GM19023 (cell line): Measurements from ENCODE around the gene PABPN1L.
"Not testable (repeated sequence)": the region's sequence is repeated elsewhere in the genome, so short reads cannot be mapped to it uniquely, and the experiment has no call there.

ENCODE experiments used
- ATAC-seq: cut with Tn5 transposase; IDR thresholded peaks from one replicate; pipeline ENCODE4 v1.9.1; 2021; ENCODE audit warnings: mild to moderate bottlenecking, moderate library complexity; ENCODE audit not compliant: unreplicated experiment

The PABPN1L gene

GRCh38 chr16:88901718-88902337 lies 35.4 kb upstream of the PABPN1L start:
- no peak for ATAC-seq

GRCh38 chr16:88900662-88901052 lies 34.2 kb upstream of the PABPN1L start:
- no peak for ATAC-seq

- ATAC-seq = no peak
Measured at GRCh38 chr16:88899901-88900661, 33.6 kb upstream of the PABPN1L start.

GRCh38 chr16:88897696-88898425 lies 31.4 kb upstream of the PABPN1L start:
- no peak for ATAC-seq

GRCh38 chr16:88896238-88897070 lies 30.0 kb upstream of the PABPN1L start:
- no peak for ATAC-seq

GRCh38 chr16:88895335-88895734 lies 28.9 kb upstream of the PABPN1L start:
- no peak for ATAC-seq

GRCh38 chr16:88894681-88895300 lies 28.3 kb upstream of the PABPN1L start:
- no peak for ATAC-seq

- ATAC-seq = not testable (repeated sequence)
Measured at GRCh38 chr16:88894266-88894665, 27.8 kb upstream of the PABPN1L start.

- no peak for ATAC-seq
Measured at GRCh38 chr16:88893127-88893968, 26.9 kb upstream of the PABPN1L start.

GRCh38 chr16:88892065-88892464 lies 25.6 kb upstream of the PABPN1L start:
- ATAC-seq = no peak

- ATAC-seq = no peak
Measured at GRCh38 chr16:88891083-88891482, 24.6 kb upstream of the PABPN1L start.

GRCh38 chr16:88889702-88890352 lies 23.4 kb upstream of the PABPN1L start:
- ATAC-seq = not testable (repeated sequence)

- no peak for ATAC-seq
Measured at GRCh38 chr16:88888461-88889387, 22.3 kb upstream of the PABPN1L start.

- no peak for ATAC-seq
Measured at GRCh38 chr16:88888057-88888456, 21.6 kb upstream of the PABPN1L start.

- no peak for ATAC-seq
Measured at GRCh38 chr16:88886845-88887521, 20.5 kb upstream of the PABPN1L start.

- ATAC-seq = no peak
Measured at GRCh38 chr16:88886420-88886844, 20.0 kb upstream of the PABPN1L start.

- ATAC-seq = no peak
Measured at GRCh38 chr16:88885693-88886280, 19.3 kb upstream of the PABPN1L start.
